GM12878 (cell line): ENCODE data around the gene BTBD9. TPM values are rescaled to one million over a fixed set of nuclear protein-coding genes. Genes with fewer than 3 reads are reported as not detected.

ENCODE experiments used
- ATAC-seq: fragments of 200-7000 bp; cut with Tn5 transposase; 3 replicates; pipeline ENCODE4 v1.9.1; 2020; ENCODE audit warnings: mild to moderate bottlenecking, moderate library complexity
- BruUV-seq: library from RNA; stranded (reverse); fragments of 400-500 nt; replicated peaks from 2 replicates; lab custom pipeline; 2021; lab: Mats Ljungman, UMichigan
- CTCF ChIA-PET: fragments of 300-600 bp; sonication (Branson Sonifier 250); formaldehyde crosslinking; extraction: SDS; loops from one replicate; lab custom pipeline; 2021; ENCODE audit warnings: inconsistent platforms; lab: Yijun Ruan, JAX
- POLR2A ChIA-PET: fragments of 350-600 bp; formaldehyde crosslinking; extraction: SDS; loops from one replicate; lab custom pipeline; 2021; ENCODE audit warnings: inconsistent platforms; lab: Charles Lee
- RAD21 ChIA-PET: fragments of 300-600 bp; sonication (Branson Sonifier 250); formaldehyde crosslinking; loops from one replicate; lab custom pipeline; 2023; ENCODE audit warnings: antibody characterized with exemption; ENCODE audit not compliant: unreplicated experiment; lab: Charles Lee
- SMC1A ChIA-PET: fragments of 300-600 bp; sonication (Branson Sonifier 250); formaldehyde crosslinking; loops from one replicate; lab custom pipeline; 2023; ENCODE audit not compliant: unreplicated experiment, uncharacterized antibody; lab: Charles Lee
- DNase-seq: peaks from one replicate; pipeline ENCODE4 v3.0.0-alpha.2; 2011; ENCODE audit warnings: low read depth, low spot score
- FAIRE-seq: peaks from 3 replicates; lab custom pipeline; 2011; peaks lifted over from hg19 to GRCh38; lab: Jason Lieb, UNC
- H2AFZ ChIP-seq: 2 replicates; pipeline ENCODE4 v1.6.0; 2011; ENCODE audit warnings: low read depth, low read length, control low read depth; ENCODE audit not compliant: control insufficient read depth
- H3K27ac ChIP-seq: 2 replicates; pipeline ENCODE4 v1.5.1; 2011; ENCODE audit warnings: control low read depth; ENCODE audit not compliant: control insufficient read depth, insufficient read depth
- H3K27me3 ChIP-seq, 2 experiments: replicated peaks in 1 of 2; 2 replicates each; pipeline versions ENCODE4 v1.6.0 to v1.6.1; 2011; ENCODE audit warnings: low read length in 1 of 2; ENCODE audit not compliant: control insufficient read depth in 2 of 2, insufficient read depth in 2 of 2
- H3K36me3 ChIP-seq, 2 experiments: 2 replicates each; pipeline ENCODE4 v1.5.1; 2011; ENCODE audit warnings: low read length in 1 of 2; ENCODE audit not compliant: control insufficient read depth in 2 of 2, insufficient read depth in 2 of 2
- H3K4me1 ChIP-seq: 2 replicates; pipeline ENCODE4 v1.6.1; 2011; ENCODE audit warnings: mild to moderate bottlenecking, low read length, moderate library complexity, mixed read lengths; ENCODE audit not compliant: control insufficient read depth, insufficient read depth
- H3K4me2 ChIP-seq: 2 replicates; pipeline ENCODE4 v1.6.0; 2011; ENCODE audit warnings: control low read depth; ENCODE audit not compliant: control insufficient read depth, insufficient read depth
- H3K4me3 ChIP-seq: fragments of 200-600 bp; sonication (generic); 2 replicates; pipeline ENCODE4 v1.5.1; 2016
- H3K79me2 ChIP-seq: 2 replicates; pipeline ENCODE4 v1.6.0; 2011; ENCODE audit warnings: low read length; ENCODE audit not compliant: control insufficient read depth, insufficient read depth
- H3K9ac ChIP-seq: 2 replicates; pipeline ENCODE4 v1.8.0; 2011; ENCODE audit warnings: low read length, control low read depth, mixed read lengths; ENCODE audit not compliant: control insufficient read depth, insufficient read depth
- H3K9me3 ChIP-seq: replicated peaks from 3 replicates; pipeline ENCODE4 v1.5.1; 2011; ENCODE audit warnings: mild to moderate bottlenecking, low read length; ENCODE audit not compliant: control insufficient read depth, insufficient read depth
- H4K20me1 ChIP-seq: 2 replicates; pipeline ENCODE4 v1.6.0; 2011; ENCODE audit not compliant: control insufficient read depth, insufficient read depth
- BHLHE40 ChIP-seq, 2 experiments: fragments of 450-650 bp in 1 of 2; IDR thresholded peaks; 2 replicates each; pipeline ENCODE4 v1.6.1; 2011 to 2017; ENCODE audit warnings: low read depth in 2 of 2, borderline replicate concordance in 1 of 2, improper control_type of control experiment in 1 of 2, low read length in 1 of 2, mild to moderate bottlenecking in 1 of 2
- BMI1 ChIP-seq: fragments of 450-650 bp; IDR thresholded peaks from 2 replicates; pipeline ENCODE4 v1.6.1; 2016; ENCODE audit warnings: mild to moderate bottlenecking, moderate library complexity, borderline replicate concordance
- CEBPZ ChIP-seq: fragments of 150-350 bp; IDR thresholded peaks from 2 replicates; pipeline ENCODE4 v1.6.1; 2016; ENCODE audit warnings: low read depth, low read length
- CUX1 ChIP-seq: IDR thresholded peaks from 2 replicates; pipeline ENCODE4 v1.6.1; 2012; ENCODE audit warnings: improper control_type of control experiment, low read depth, low read length; ENCODE audit not compliant: insufficient replicate concordance
- FOS ChIP-seq: IDR thresholded peaks from 3 replicates; pipeline ENCODE4 v1.6.1; 2011; ENCODE audit warnings: borderline replicate concordance; ENCODE audit not compliant: insufficient read length; ENCODE audit errors: extremely low read depth
- HCFC1 ChIP-seq: fragments of 150-350 bp; IDR thresholded peaks from 2 replicates; pipeline ENCODE4 v1.6.1; 2014; ENCODE audit warnings: low read length
- IRF4 ChIP-seq: IDR thresholded peaks from 2 replicates; pipeline ENCODE4 v1.6.1; 2011; ENCODE audit warnings: low read depth, low read length
- KAT2A ChIP-seq: conservative IDR thresholded peaks from 2 replicates; pipeline ENCODE4 v1.6.1; 2011; ENCODE audit warnings: low read depth, low read length; ENCODE audit not compliant: control insufficient read depth
- RELA ChIP-seq: fragments of 450-650 bp; IDR thresholded peaks from 2 replicates; pipeline ENCODE4 v1.8.0; 2014; ENCODE audit warnings: borderline replicate concordance; ENCODE audit not compliant: partially characterized antibody
- SMAD5 ChIP-seq: IDR thresholded peaks from 2 replicates; pipeline ENCODE4 v1.6.1; 2016; ENCODE audit warnings: antibody characterized with exemption, low read depth
- YBX1 ChIP-seq: fragments of 450-650 bp; IDR thresholded peaks from 2 replicates; pipeline ENCODE4 v1.6.1; 2016; ENCODE audit warnings: antibody characterized with exemption
- ZNF217 ChIP-seq: fragments of 450-650 bp; IDR thresholded peaks from 2 replicates; pipeline ENCODE4 v1.6.1; 2017; ENCODE audit warnings: antibody characterized with exemption, mild to moderate bottlenecking
- ZNF274 ChIP-seq: IDR thresholded peaks from one replicate; pipeline ENCODE4 v1.8.0; 2011; ENCODE audit not compliant: insufficient read length, insufficient read depth
- WGBS: methylation state at CpG from one replicate; pipeline ENCODE4 v1.1.6; 2016; ENCODE audit warnings: low lambda C conversion rate; ENCODE audit not compliant: insufficient replicate concordance, insufficient coverage; ENCODE audit errors: missing lambda C conversion rate; 5-methylcytosine and 5-hydroxymethylcytosine counted together
- in situ Hi-C: fragments of 300-500 bp; cut with MboI; formaldehyde crosslinking; loops from 9 replicates; pipeline ENCODE4 v1.14.3; 2018; ENCODE audit warnings: mixed read lengths
- intact Hi-C: fragments of 100-400 bp; cut with micrococcal nuclease; formaldehyde crosslinking; loops from one replicate; pipeline ENCODE4 v1.14.2; 2022; ENCODE audit not compliant: unreplicated experiment
- polyA plus RNA-seq, 11 experiments: library from polyadenylated mRNA; depleted of rRNA in 4 of 11; unstranded in 6 of 11; stranded (reverse) in 5 of 11; fragments of >200 nt; fragmentation: Nextera tagmentation in 4 of 11; fragmentation: Illumina TruSeq in 1 of 11; extraction: Ambion mirVana in 4 of 11; extraction: Trizol in 1 of 11; gene quantifications; 1 replicate in 1 of 11; 2 replicates in 10 of 11; pipeline versions ENCODE4 v1.2.1 to v1.2.3, GENCODE V29; 2011 to 2016; ENCODE audit warnings: inconsistent platforms in 2 of 11, missing spikeins in 2 of 11, low read depth in 1 of 11
- total RNA-seq, 4 experiments: library from RNA; depleted of rRNA in 3 of 4; stranded (reverse); fragments of >200 nt in 3 of 4; fragmentation: Illumina TruSeq in 1 of 4; extraction: Trizol in 1 of 4; gene quantifications; 2 replicates each; pipeline versions ENCODE4 v1.2.1 to v1.2.3, GENCODE V29; 2013 to 2021
- TF ChIP-seq, protein P1 (sequence below): fragments of 450-650 bp; IDR thresholded peaks from 2 replicates; pipeline ENCODE4 v1.6.1; 2014; ENCODE audit warnings: mild to moderate bottlenecking

BTBD9 gene
- total and polyA plus RNA-seq, 10 of the 15 experiments (the other 5 are each of a cell fraction or from before 2014, with no cell fraction given), result 0.22 to 8.6 (median 4.6) TPM

GRCh38 chr6:38133932-38134703 lies 505.6 kb downstream of the BTBD9 start:
- Histone ChIP-seq H2AFZ (no peak overlapping the region), H3K4me3 (no peak overlapping the region), H3K36me3 (peaks cover 0 to 5% of the 10 kb centered on the region in 2 experiments), H3K9me3 (no peaks in the 10 kb centered on the region), H3K4me1 (no peaks in the 10 kb centered on the region), H3K4me2 (no peak overlapping the region), H3K27me3 (no peaks in the 10 kb centered on the region), H3K9ac (no peak overlapping the region), H3K27ac (no peak overlapping the region), H3K79me2 (peaks cover 1% of the 10 kb centered on the region), H4K20me1 (peaks cover 3% of the 10 kb centered on the region; the same call in 1 of the 2 replicates)
- intact Hi-C loops, result no loop called here
- in situ Hi-C loops, result no loop called here
- POLR2A ChIA-PET, result no interaction called here
- FAIRE-seq, result no peak
- SMC1A ChIA-PET, result interaction anchor here (0.6 to 1.5 kb wide), 3 partner anchors 8 to 590 kb away, joined by 3 to 6 read pairs (median 3); no protein-coding TSS in a partner anchor
- BruUV-seq, result no TSS peak
- CTCF ChIA-PET, result interaction anchor here (0.6 to 1.8 kb wide), 4 partner anchors 10 to 437 kb away, joined by 3 to 6 read pairs (median 3); no protein-coding TSS in a partner anchor
- ATAC-seq, result no peak
- 74% methylated on average over 7 of the region's 7 CpGs for WGBS
- no peak for DNase-seq
- RAD21 ChIA-PET, result no interaction called here
- TF ChIP-seq IRF4, result no peak
- no peak for TF ChIP-seq BHLHE40 (IDR thresholded peaks at IDR 0.05; ENCODE audit: borderline replicate concordance in 1 of 2, low read depth in 2 of 2, low read length in 1 of 2)
- no peak for TF ChIP-seq RELA
- TF ChIP-seq CEBPZ, result no peak
- TF ChIP-seq, protein P1, sequence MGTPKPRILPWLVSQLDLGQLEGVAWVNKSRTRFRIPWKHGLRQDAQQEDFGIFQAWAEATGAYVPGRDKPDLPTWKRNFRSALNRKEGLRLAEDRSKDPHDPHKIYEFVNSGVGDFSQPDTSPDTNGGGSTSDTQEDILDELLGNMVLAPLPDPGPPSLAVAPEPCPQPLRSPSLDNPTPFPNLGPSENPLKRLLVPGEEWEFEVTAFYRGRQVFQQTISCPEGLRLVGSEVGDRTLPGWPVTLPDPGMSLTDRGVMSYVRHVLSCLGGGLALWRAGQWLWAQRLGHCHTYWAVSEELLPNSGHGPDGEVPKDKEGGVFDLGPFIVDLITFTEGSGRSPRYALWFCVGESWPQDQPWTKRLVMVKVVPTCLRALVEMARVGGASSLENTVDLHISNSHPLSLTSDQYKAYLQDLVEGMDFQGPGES, result no peak
- no peak for TF ChIP-seq ZNF274
- TF ChIP-seq HCFC1, result no peak
- TF ChIP-seq KAT2A, result no peak
- TF ChIP-seq BMI1, result no peak
- no peak for TF ChIP-seq ZNF217
- TF ChIP-seq YBX1, result no peak
- no peak for TF ChIP-seq CUX1
- TF ChIP-seq SMAD5, result no peak
- TF ChIP-seq FOS, result no peak
